IPS DF 6.9 (cell line): Measurements from ENCODE around the gene RYR3.

Experiments
- DNase-seq: peaks from one replicate; pipeline ENCODE4 v3.0.0-alpha.2; 2013; ENCODE audit warnings: low read depth, low spot score
- H3K27ac ChIP-seq: one replicate; pipeline ENCODE4 v1.5.1; 2013; ENCODE audit warnings: low read length, control low read depth
- H3K27me3 ChIP-seq: 2 replicates; pipeline ENCODE4 v1.6.1; 2013; ENCODE audit warnings: mild to moderate bottlenecking, low read length; ENCODE audit not compliant: control insufficient read depth, insufficient read depth
- H3K36me3 ChIP-seq: 2 replicates; pipeline ENCODE4 v1.6.1; 2013; ENCODE audit warnings: low read length; ENCODE audit not compliant: control insufficient read depth, insufficient read depth
- H3K4me1 ChIP-seq: 2 replicates; pipeline ENCODE4 v1.6.1; 2013; ENCODE audit warnings: low read length; ENCODE audit not compliant: control insufficient read depth, insufficient read depth
- H3K4me3 ChIP-seq: 2 replicates; pipeline ENCODE4 v1.5.1; 2013; ENCODE audit warnings: mild to moderate bottlenecking, low read length
- H3K9me3 ChIP-seq: 2 replicates; pipeline ENCODE4 v1.6.1; 2013; ENCODE audit warnings: low read length, inconsistent platforms; ENCODE audit not compliant: control insufficient read depth, insufficient read depth
- WGBS: extraction: QIAGEN DNeasy Blood & Tissue Kit; methylation state at CpG from one replicate; pipeline ENCODE4 v1.1.7; 2013; ENCODE audit warnings: mixed read lengths, missing lambda C conversion rate; ENCODE audit not compliant: insufficient read length, insufficient coverage; 5-methylcytosine and 5-hydroxymethylcytosine counted together

Gene RYR3

DNA sequence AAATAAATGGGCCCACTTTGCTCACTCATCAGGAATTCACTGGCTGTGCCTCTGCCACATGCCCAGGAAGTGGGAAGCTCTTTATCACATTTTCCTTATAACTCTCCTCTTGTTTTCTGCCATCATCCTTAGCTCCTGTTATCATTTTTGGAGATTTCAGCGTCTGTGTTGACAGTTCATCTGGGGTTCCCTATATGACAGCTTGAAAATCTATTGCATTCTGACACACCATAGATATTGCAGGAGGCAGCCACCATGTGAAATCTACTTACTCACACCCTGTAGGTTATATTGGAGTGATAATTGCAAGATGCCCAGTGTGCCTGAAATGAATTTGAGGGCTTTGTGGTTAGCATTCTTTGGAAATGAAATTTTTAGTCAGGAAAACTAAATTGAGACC is 132.9 kb downstream of the RYR3 start:
- Histone ChIP-seq H3K4me1 (no peaks in the 10 kb centered on the region), H3K36me3 (no peaks in the 10 kb centered on the region), H3K27me3 (no peaks in the 10 kb centered on the region), H3K27ac (no peak overlapping the region), H3K9me3 (no peaks in the 10 kb centered on the region), H3K4me3 (no peak overlapping the region)
- no CpG with 5 or more reads among the region's 1 CpG for WGBS
- no peak for DNase-seq

DNA sequence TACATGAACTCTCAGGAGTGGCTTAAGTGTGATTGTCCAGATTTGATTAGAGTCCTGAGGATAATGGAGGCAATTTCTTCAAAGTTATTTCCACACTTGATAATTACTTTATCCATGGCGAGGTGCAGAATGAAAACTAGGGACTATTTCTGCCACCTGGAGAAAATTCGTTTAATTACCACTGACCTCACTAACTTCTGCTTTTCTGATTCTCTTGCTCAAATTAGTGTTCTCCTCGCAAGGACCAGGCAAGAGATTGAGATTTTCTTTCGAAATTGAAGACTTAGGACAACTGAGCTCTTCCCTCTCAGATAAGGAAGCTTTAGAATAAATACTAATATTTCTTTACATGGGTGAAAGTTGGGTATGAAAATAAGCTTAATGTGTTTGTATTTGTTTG is 135.2 kb downstream of the RYR3 start:
- WGBS, result no CpG with 5 or more reads among the region's 4 CpGs
- Histone ChIP-seq H3K27me3 (no peaks in the 10 kb centered on the region), H3K36me3 (no peaks in the 10 kb centered on the region), H3K4me1 (no peaks in the 10 kb centered on the region), H3K9me3 (no peaks in the 10 kb centered on the region), H3K27ac (no peak overlapping the region), H3K4me3 (no peak overlapping the region)
- DNase-seq, result no peak

DNA sequence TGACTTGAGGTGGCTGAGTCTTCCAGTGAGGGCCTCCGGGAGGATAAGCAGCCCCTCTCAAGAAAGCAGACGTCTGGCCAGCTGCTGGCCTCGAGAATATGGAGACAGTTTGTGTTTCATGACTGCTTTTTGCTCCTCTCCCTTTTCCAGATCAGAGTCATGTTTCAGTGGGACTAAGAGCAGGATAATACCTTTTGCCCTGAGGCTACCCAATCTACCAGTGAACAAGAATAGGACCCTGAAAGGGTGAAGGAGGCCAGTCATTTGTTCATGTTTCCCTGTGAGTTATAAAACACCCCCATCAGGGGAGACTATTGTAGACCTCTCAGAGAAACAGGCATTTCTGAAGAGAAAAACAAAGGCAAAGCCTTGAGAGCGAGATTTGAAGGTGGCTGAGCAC is 137.4 kb downstream of the RYR3 start:
- Histone ChIP-seq H3K4me3 (no peak overlapping the region), H3K27me3 (no peaks in the 10 kb centered on the region), H3K9me3 (no peaks in the 10 kb centered on the region), H3K4me1 (no peaks in the 10 kb centered on the region), H3K36me3 (no peaks in the 10 kb centered on the region), H3K27ac (no peak overlapping the region)
- no CpG with 5 or more reads among the region's 4 CpGs for WGBS
- DNase-seq, result no peak

DNA sequence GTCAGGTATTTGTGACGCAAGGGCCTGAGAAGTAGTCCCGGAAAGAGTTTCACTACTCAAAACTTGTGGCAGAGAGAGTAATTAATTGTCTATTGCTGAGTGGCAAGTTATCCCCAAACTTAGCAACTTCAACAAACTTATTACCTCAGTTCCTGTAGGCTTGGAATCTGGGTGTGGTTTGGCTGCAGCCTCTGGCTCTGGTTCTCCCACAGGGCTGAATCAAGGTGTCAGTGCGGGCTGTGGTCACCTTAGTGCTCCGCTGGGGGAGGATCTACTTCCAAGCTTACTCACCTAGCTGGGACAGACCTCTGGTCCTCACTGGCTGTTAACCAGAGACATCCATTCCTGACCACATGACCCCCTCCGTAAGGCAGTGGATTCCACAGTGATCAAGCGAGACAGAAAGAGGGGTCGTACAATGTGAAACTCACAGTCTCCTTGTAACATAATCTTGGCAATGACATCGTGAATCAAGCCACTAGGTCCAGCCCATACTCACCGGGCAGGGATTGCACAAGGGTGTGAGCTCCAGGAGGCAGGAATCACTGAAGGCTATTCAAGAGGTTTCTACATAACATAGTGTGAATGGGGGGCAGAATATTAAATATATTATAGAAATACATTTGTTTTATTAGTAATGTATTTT is 138.3 kb downstream of the RYR3 start:
- H3K27me3 ChIP-seq, result no peaks in the 10 kb centered on the region
- no CpG with 5 or more reads among the region's 9 CpGs for WGBS
- H3K27ac ChIP-seq, result no peak overlapping the region
- no peak overlapping the region for H3K4me3 ChIP-seq
- no peaks in the 10 kb centered on the region for H3K4me1 ChIP-seq
- H3K9me3 ChIP-seq, result no peaks in the 10 kb centered on the region
- H3K36me3 ChIP-seq, result no peaks in the 10 kb centered on the region
- DNase-seq, result no peak

DNA sequence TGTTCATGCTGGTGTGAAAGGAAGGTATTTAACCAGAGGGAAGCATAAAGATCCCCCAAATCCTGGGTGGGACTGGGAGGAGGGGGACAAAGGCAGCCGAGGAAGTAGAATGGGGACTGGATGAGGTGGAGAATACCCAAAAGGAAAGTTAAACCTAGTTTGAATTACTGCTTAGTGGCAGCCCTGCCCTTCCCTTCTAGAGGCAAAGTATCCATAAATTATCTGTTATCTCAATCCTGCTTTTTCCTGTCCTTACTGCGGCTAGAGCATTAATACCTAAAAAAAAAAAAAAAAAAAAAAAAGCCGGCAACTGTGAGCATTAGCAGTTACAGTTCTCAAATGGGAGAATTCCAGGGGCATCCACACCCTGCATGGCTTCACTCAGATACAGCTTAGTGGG is 139.0 kb downstream of the RYR3 start:
- no peaks in the 10 kb centered on the region for H3K27me3 ChIP-seq
- H3K9me3 ChIP-seq, result no peaks in the 10 kb centered on the region
- H3K36me3 ChIP-seq, result no peaks in the 10 kb centered on the region
- no CpG with 5 or more reads among the region's 3 CpGs for WGBS
- H3K4me3 ChIP-seq, result no peak overlapping the region
- H3K4me1 ChIP-seq, result no peaks in the 10 kb centered on the region
- no peak overlapping the region for H3K27ac ChIP-seq
- DNase-seq, result no peak

DNA sequence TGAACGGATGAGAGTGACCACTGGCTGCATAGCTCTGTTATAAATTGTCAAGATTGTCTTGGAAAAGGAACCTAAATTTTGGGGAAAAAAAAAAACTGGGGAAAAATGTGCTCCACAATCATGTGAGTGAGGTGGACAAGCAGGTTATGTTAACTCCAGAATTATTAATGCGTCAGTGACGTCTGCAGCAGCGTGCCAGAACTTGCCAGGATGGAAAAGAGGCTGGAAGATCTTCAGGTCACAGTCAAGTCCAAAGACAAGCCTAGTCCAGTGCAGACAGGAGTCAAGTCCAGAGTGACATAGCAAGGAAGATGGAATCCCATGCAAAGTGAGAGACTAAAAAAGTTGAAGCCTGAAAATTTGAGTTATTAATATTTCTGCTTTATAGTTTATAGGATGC is 140.6 kb downstream of the RYR3 start:
- H3K4me1 ChIP-seq, result no peaks in the 10 kb centered on the region
- no peak for DNase-seq
- H3K36me3 ChIP-seq, result no peaks in the 10 kb centered on the region
- no CpG with 5 or more reads among the region's 4 CpGs for WGBS
- no peaks in the 10 kb centered on the region for H3K27me3 ChIP-seq
- no peak overlapping the region for H3K4me3 ChIP-seq
- no peak overlapping the region for H3K27ac ChIP-seq
- H3K9me3 ChIP-seq, result no peaks in the 10 kb centered on the region

DNA sequence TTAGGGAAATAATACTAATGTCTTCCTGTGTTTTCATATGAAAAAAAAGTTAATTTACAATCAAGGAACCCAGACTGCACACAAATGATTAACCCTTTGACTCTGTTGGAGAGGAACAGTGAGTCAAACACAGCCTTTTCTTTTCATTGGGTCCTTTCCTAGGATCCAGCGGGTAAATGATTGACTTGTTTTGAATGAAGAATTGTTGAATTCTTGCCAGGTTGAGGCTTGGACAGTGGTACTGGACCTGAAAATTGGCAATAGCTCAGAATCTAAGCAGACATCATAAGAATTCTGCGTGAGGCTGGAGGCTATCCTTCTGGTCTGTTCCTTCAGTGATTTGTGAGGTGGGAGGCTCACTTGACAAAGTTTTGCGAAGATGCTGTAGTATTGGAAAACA is 143.0 kb downstream of the RYR3 start:
- DNase-seq, result no peak
- no peaks in the 10 kb centered on the region for H3K9me3 ChIP-seq
- no peak overlapping the region for H3K4me3 ChIP-seq
- peaks cover 2% of the 10 kb centered on the region; the same call in 1 of the 2 replicates for H3K4me1 ChIP-seq
- no peaks in the 10 kb centered on the region for H3K36me3 ChIP-seq
- no peak overlapping the region for H3K27ac ChIP-seq
- WGBS, result no CpG with 5 or more reads among the region's 3 CpGs
- H3K27me3 ChIP-seq, result no peaks in the 10 kb centered on the region

DNA sequence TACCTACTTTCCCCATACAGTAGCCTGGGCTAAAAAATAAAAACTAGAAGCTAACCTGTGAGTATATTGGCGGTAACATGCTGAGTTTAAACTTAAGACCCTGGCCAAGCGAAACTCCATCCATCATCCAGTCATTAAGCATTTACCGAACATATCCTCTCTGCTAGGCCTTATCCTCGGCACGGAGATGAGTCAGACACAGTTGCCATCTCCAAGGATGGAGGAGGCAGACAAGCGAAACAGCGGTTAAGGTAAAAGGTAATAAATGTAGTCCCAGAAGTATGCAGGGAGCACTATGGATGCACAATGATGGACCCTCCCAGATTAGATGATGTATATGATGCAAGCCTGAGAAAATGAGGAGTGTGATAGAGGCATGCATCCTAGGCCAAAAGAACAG is 143.6 kb downstream of the RYR3 start:
- WGBS, result no CpG with 5 or more reads among the region's 7 CpGs
- Histone ChIP-seq H3K4me1 (peaks cover 2% of the 10 kb centered on the region; the same call in 1 of the 2 replicates), H3K4me3 (no peak overlapping the region), H3K36me3 (no peaks in the 10 kb centered on the region), H3K9me3 (no peaks in the 10 kb centered on the region), H3K27me3 (no peaks in the 10 kb centered on the region), H3K27ac (no peak overlapping the region)
- no peak for DNase-seq

DNA sequence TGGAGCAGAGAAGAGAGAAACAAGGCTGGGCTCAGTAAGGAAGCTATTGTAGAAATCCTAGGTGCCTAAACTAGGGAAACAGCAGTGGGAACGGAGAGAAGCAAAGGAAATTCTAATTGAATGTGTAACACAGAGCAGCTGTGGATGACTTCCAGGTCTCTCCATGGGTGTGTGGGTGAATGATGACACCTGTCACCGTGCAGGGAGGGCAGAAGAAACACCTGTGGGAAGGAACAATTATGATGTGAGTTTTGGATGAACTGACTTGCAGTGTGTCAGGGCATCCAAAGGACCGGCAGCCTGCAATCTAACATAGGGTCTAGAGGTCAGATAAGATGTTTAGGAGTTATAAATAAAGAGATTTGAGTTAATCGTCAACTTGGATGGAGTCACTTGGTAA is 144.2 kb downstream of the RYR3 start:
- H3K36me3 ChIP-seq, result no peaks in the 10 kb centered on the region
- H3K9me3 ChIP-seq, result no peaks in the 10 kb centered on the region
- no CpG with 5 or more reads among the region's 4 CpGs for WGBS
- no peak for DNase-seq
- H3K4me3 ChIP-seq, result no peak overlapping the region
- no peak overlapping the region for H3K27ac ChIP-seq
- no peaks in the 10 kb centered on the region for H3K27me3 ChIP-seq
- peaks cover 2% of the 10 kb centered on the region; the same call in 1 of the 2 replicates for H3K4me1 ChIP-seq

DNA sequence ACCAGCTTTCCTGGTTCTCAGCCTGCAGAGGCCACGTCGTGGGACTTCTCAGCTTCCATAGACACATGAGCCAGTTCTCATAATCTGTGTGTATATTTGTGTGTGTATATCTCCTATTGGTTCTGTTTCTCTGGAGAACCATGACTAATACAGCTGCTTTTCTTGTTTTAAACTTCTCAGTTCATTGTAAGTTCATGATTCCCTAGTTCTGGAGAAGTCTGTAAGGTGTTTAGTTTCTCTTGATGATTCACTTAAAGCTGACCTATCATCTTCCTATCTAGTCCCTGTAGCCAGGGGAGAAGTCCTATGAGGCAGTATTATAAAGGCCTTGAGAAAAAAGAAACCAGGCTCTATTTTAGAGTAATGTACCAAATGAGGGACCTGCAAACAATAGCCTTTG is 147.7 kb downstream of the RYR3 start:
- no peak for DNase-seq
- H3K4me1 ChIP-seq, result peaks cover 2% of the 10 kb centered on the region; the same call in 1 of the 2 replicates
- H3K9me3 ChIP-seq, result no peaks in the 10 kb centered on the region
- no CpG with 5 or more reads among the region's 2 CpGs for WGBS
- H3K4me3 ChIP-seq, result no peak overlapping the region
- H3K27me3 ChIP-seq, result no peaks in the 10 kb centered on the region
- no peaks in the 10 kb centered on the region for H3K36me3 ChIP-seq
- H3K27ac ChIP-seq, result no peak overlapping the region

DNA sequence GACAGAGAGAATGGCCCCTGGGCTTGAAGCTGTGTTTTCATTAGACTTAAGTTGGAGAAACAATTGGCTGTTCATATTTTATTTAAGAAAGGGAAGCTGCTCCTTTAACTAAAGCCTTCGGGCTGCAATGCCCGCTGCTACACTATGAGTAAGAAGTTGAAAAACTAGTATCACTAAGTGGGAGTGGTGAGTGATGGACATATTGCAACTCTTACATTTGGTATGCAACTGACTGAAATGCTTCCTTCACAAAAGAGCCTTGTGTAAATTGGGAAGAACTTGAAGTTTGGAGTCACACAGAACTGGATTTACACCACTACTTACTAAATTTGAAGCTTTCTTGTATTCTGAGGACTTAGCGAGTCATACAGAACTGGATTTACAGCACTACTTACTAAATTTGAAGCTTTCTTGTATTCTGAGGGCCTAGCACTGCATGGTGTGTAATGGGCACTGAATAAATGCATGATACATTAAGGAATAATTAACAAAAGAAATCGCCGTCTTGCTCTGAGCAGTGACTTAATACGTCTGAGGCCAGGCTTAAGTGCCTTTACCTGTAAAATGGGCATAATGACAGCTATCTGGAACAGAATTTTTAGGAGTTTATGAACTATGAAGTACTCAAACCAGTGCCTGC is 149.5 kb downstream of the RYR3 start:
- no peak overlapping the region for H3K4me3 ChIP-seq
- no peaks in the 10 kb centered on the region for H3K27me3 ChIP-seq
- H3K4me1 ChIP-seq, result peaks cover 2% of the 10 kb centered on the region; the same call in 1 of the 2 replicates
- DNase-seq, result no peak
- no peaks in the 10 kb centered on the region for H3K9me3 ChIP-seq
- H3K36me3 ChIP-seq, result no peaks in the 10 kb centered on the region
- WGBS, result no CpG with 5 or more reads among the region's 6 CpGs
- H3K27ac ChIP-seq, result no peak overlapping the region
